Esophagus squamous epithelium (tissue), 5 donors: ENCODE data around the gene CXADR. TPM values are rescaled to one million over a fixed set of nuclear protein-coding genes. Genes with fewer than 3 reads are reported as not detected.
"Not testable (repeated sequence)": the region's sequence is repeated elsewhere in the genome, so short reads cannot be mapped to it uniquely, and the experiment has no call there.

ENCODE experiments used
- DNase-seq: peaks from one replicate; lab custom pipeline; 2025; lab: John Stamatoyannopoulos, UW
- H3K27ac ChIP-seq, 4 donors: fragments of 200-600 bp; sonication (generic); one replicate each; pipeline ENCODE4 v1.5.1; 2016 to 2019; ENCODE audit warnings: mild to moderate bottlenecking in 1 of 4
- H3K27me3 ChIP-seq, 4 donors: fragments of 200-600 bp; sonication (generic); 1 replicate in 3 of 4; 2 replicates in 1 of 4; pipeline versions ENCODE4 v1.5.1 to v1.6.0; 2017 to 2021; ENCODE audit warnings: antibody characterized with exemption in 1 of 4
- H3K36me3 ChIP-seq, 3 donors: fragments of 200-600 bp; sonication (generic); one replicate each; pipeline ENCODE4 v1.5.1; 2016 to 2019
- H3K4me1 ChIP-seq, 3 donors: fragments of 200-600 bp; sonication (generic); one replicate each; pipeline ENCODE4 v1.5.1; 2017 to 2019
- H3K4me3 ChIP-seq, 4 donors: fragments of 200-600 bp; sonication (generic); 1 replicate in 3 of 4; 2 replicates in 1 of 4; pipeline ENCODE4 v1.5.1; 2016 to 2019; ENCODE audit warnings: mild to moderate bottlenecking in 2 of 4, moderate library complexity in 1 of 4
- H3K9me3 ChIP-seq, 3 donors: fragments of 200-600 bp; sonication (generic); one replicate each; pipeline ENCODE4 v1.5.1; 2016 to 2019
- CTCF ChIP-seq, 6 experiments: fragments of 450-650 bp in 4 of 6; fragments of 200-600 bp in 2 of 6; sonication (generic) in 2 of 6; IDR thresholded peaks; one replicate each; pipeline ENCODE4 v1.5.1; 2016 to 2019; ENCODE audit warnings: antibody characterized with exemption in 6 of 6, mild to moderate bottlenecking in 4 of 6, moderate library complexity in 4 of 6
- POLR2A ChIP-seq, 4 donors: fragments of 450-650 bp; IDR thresholded peaks; one replicate each; pipeline ENCODE4 v1.6.1; 2017; ENCODE audit warnings: antibody characterized with exemption in 4 of 4, mild to moderate bottlenecking in 4 of 4, moderate library complexity in 3 of 4
- WGBS, 2 donors: methylation state at CpG; one replicate each; pipeline ENCODE4 v1.1.5; 2018; 5-methylcytosine and 5-hydroxymethylcytosine counted together
- intact Hi-C: fragments of 100-400 bp; cut with DNase I; formaldehyde crosslinking; loops from one replicate; pipeline ENCODE4 v1.15.0; 2022
- total RNA-seq, 4 donors: library from RNA; depleted of rRNA; stranded (reverse); fragments of >200 nt; gene quantifications; one replicate each; pipeline ENCODE4 v1.1.0, GENCODE V29; 2016
- donor health status: DM: yes; HTN: yes; CAD: no.

The CXADR gene
- total RNA-seq, 4 donors from 2014 or later = 41.2 to 74.8 (median 47.9) TPM

- Histone ChIP-seq H3K36me3 (no peaks in the 10 kb centered on the region), H3K4me3 (no peak overlapping the region), H3K9me3 (no peaks in the 10 kb centered on the region), H3K27me3 (no peaks in the 10 kb centered on the region), H3K4me1 (peaks cover 0 to 35% (median 7%) of the 10 kb centered on the region in 3 donors), H3K27ac (no peak overlapping the region)
- TF ChIP-seq CTCF (IDR thresholded peaks at IDR 0.05) (no peak), POLR2A (IDR thresholded peaks at IDR 0.05) (no peak)
- no peak for DNase-seq
- intact Hi-C loops = no loop called here
- 34 to 40% methylated on average over 4 of the region's 4 CpGs for WGBS, 2 donors
These were observed 11.5 kb upstream of the CXADR start for GRCh38 chr21:17501107-17502006.

GRCh38 chr21:17502985-17503384 lies 9.9 kb upstream of the CXADR start:
- H3K27me3 ChIP-seq, H3K4me3 ChIP-seq, H3K27ac ChIP-seq, DNase-seq, intact Hi-C loops, H3K36me3 ChIP-seq, H3K9me3 ChIP-seq: not testable (repeated sequence)
- H3K4me1 ChIP-seq = peaks cover 0 to 35% (median 7%) of the 10 kb centered on the region in 3 donors
- 82 to 89% methylated on average over 4 to 5 of the region's 5 CpGs for WGBS, 2 donors

GRCh38 chr21:17506951-17507350 lies 5.9 kb upstream of the CXADR start:
- peaks cover 0 to 7% (median 0%) of the 10 kb centered on the region in 4 donors for H3K27me3 ChIP-seq
- WGBS, 2 donors = 70% methylated on average over 7 of the region's 7 CpGs
- H3K36me3 ChIP-seq = no peaks in the 10 kb centered on the region
- no peaks in the 10 kb centered on the region for H3K9me3 ChIP-seq
- intact Hi-C loops = no loop called here
- TF ChIP-seq CTCF (IDR thresholded peaks at IDR 0.05) (no peak), POLR2A (IDR thresholded peaks at IDR 0.05) (no peak)
- H3K27ac ChIP-seq = no peak overlapping the region
- peaks cover 0 to 32% (median 6%) of the 10 kb centered on the region in 3 donors for H3K4me1 ChIP-seq
- H3K4me3 ChIP-seq = no peak overlapping the region
- no peak for DNase-seq

- no peaks in the 10 kb centered on the region for H3K36me3 ChIP-seq
- WGBS, 2 donors = 83 to 85% methylated on average over 5 of the region's 5 CpGs
- TF ChIP-seq CTCF (IDR thresholded peaks at IDR 0.05) (no peak), POLR2A (IDR thresholded peaks at IDR 0.05) (no peak)
- H3K4me1 ChIP-seq = peaks cover 0 to 38% (median 6%) of the 10 kb centered on the region in 3 donors
- H3K27ac ChIP-seq = no peak overlapping the region
- DNase-seq = no peak
- intact Hi-C loops = no loop called here
- peaks cover 0 to 12% (median 0%) of the 10 kb centered on the region in 4 donors for H3K27me3 ChIP-seq
- no peaks in the 10 kb centered on the region for H3K9me3 ChIP-seq
- H3K4me3 ChIP-seq = no peak overlapping the region
These were observed 5.3 kb upstream of the CXADR start for GRCh38 chr21:17507591-17507990.

GRCh38 chr21:17513214-17514123 lies 626 bp downstream of the CXADR start:
- peaks cover 13 to 64% (median 14%) of the 10 kb centered on the region in 3 donors for H3K4me1 ChIP-seq
- H3K27ac ChIP-seq = peak overlapping the region; percentile 77 to 95 (median 88)
- WGBS, 2 donors = 0 to 2% methylated on average over 11 to 25 of the region's 69 CpGs
- H3K4me3 ChIP-seq = peak overlapping the region; percentile 59 to 79 (median 74)
- no peaks in the 10 kb centered on the region for H3K36me3 ChIP-seq
- peak in 1 of 6 experiments; percentile 8 for TF ChIP-seq CTCF (IDR thresholded peaks at IDR 0.05)
- no peak for TF ChIP-seq POLR2A (IDR thresholded peaks at IDR 0.05)
- H3K27me3 ChIP-seq = peaks cover 0 to 47% (median 0%) of the 10 kb centered on the region in 4 donors
- DNase-seq = no peak
- H3K9me3 ChIP-seq = no peaks in the 10 kb centered on the region
- intact Hi-C loops = no loop called here
